Natural killer cell treated with Interleukin-12 subunit alpha and Interleukin-12 subunit beta and Interleukin-15 and Interleukin-18, amount 100 ng/mL, for 72 hours (primary cell): ENCODE measurements around the gene TRABD2B. TPM values are rescaled to one million over a fixed set of nuclear protein-coding genes. Genes with fewer than 3 reads are reported as not detected.
"Not testable (repeated sequence)": the region's sequence is repeated elsewhere in the genome, so short reads cannot be mapped to it uniquely, and the experiment has no call there.

ENCODE experiments used
- ATAC-seq, 2 donors: fragments of 150-1000 bp; cut with Tn5 transposase in 1 of 2; sonication (Bioruptor Pico), chemical (Tn5 transposase) in 1 of 2; 2 replicates each; pipeline ENCODE4 v1.10.0; 2021
- DNase-seq: peaks from one replicate; pipeline ENCODE4 v3.0.0; 2022; ENCODE audit warnings: low spot score
- H3K27ac Mint-ChIP-seq, 2 donors: 1 replicate in 1 of 2; 2 replicates in 1 of 2; pipeline ENCODE4 v1.8.0; 2022; ENCODE audit warnings: mixed read lengths in 2 of 2, mild to moderate bottlenecking in 1 of 2, moderate library complexity in 1 of 2
- H3K27me3 Mint-ChIP-seq, 2 donors: 1 replicate in 1 of 2; 2 replicates in 1 of 2; pipeline ENCODE4 v1.8.0; 2022; ENCODE audit warnings: mixed read lengths in 2 of 2
- H3K36me3 Mint-ChIP-seq: one replicate; pipeline ENCODE4 v1.8.0; 2022; ENCODE audit warnings: mixed read lengths
- H3K4me1 Mint-ChIP-seq, 2 donors: 1 replicate in 1 of 2; 2 replicates in 1 of 2; pipeline ENCODE4 v1.8.0; 2022; ENCODE audit warnings: low read depth in 2 of 2, mixed read lengths in 2 of 2, mild to moderate bottlenecking in 1 of 2
- H3K4me3 Mint-ChIP-seq: one replicate; pipeline ENCODE4 v1.8.0; 2022; ENCODE audit warnings: mixed read lengths
- H3K9me3 Mint-ChIP-seq: 2 replicates; pipeline ENCODE4 v1.8.0; 2022; ENCODE audit warnings: mixed read lengths
- total RNA-seq, 2 donors: library from RNA; stranded (reverse); gene quantifications; one replicate each; pipeline ENCODE4 v1.2.3, GENCODE V29; 2022

TRABD2B gene
- total RNA-seq, 2 donors from 2014 or later = not detected

- DNase-seq, H3K4me1 Mint-ChIP-seq, H3K27ac Mint-ChIP-seq, H3K4me3 Mint-ChIP-seq, H3K36me3 Mint-ChIP-seq, H3K9me3 Mint-ChIP-seq, ATAC-seq: not testable (repeated sequence)
- peaks cover 27 to 28% of the 10 kb centered on the region in 2 donors for H3K27me3 Mint-ChIP-seq
Observed at GRCh38 chr1:47961835-47962234, 35.4 kb downstream of the TRABD2B start.

GRCh38 chr1:47956491-47956890, 40.7 kb downstream of the TRABD2B start:
- not testable (repeated sequence) for H3K27ac Mint-ChIP-seq, ATAC-seq

DNA sequence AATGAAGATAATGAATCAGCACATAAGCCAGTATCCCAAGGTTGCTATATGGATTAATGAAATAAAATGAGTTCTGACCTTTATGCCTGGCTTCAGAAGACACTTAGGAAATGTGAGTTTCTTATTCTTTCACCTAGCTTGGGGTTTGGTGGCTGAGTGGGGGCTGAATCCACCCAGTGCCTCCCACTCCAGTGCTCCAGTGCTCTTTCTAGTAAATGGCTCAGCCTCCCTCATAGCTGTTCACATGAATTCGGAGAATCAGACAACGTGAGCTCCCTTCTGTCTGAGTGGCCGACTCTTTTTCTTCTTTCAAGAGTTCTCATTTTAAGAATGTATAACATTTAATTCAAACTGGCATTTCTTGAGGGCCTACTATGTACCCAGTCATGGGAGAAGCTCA, 43.5 kb downstream of the TRABD2B start:
- H3K27ac Mint-ChIP-seq = no peak overlapping the region
- no peak for DNase-seq
- no peak for ATAC-seq
- no peaks in the 10 kb centered on the region for H3K4me1 Mint-ChIP-seq
- no peak overlapping the region for H3K4me3 Mint-ChIP-seq
- no peaks in the 10 kb centered on the region for H3K36me3 Mint-ChIP-seq
- H3K27me3 Mint-ChIP-seq = peaks cover 17 to 38% of the 10 kb centered on the region in 2 donors
- no peaks in the 10 kb centered on the region for H3K9me3 Mint-ChIP-seq

More at GRCh38 chr1:47956491-47956890, 40.7 kb downstream of the TRABD2B start:
- H3K4me3 Mint-ChIP-seq, H3K4me1 Mint-ChIP-seq, H3K9me3 Mint-ChIP-seq, DNase-seq, H3K36me3 Mint-ChIP-seq: not testable (repeated sequence)
- H3K27me3 Mint-ChIP-seq = peaks cover 30 to 44% of the 10 kb centered on the region in 2 donors

- Mint-ChIP-seq H3K4me1 (no peaks in the 10 kb centered on the region), H3K4me3 (no peak overlapping the region), H3K9me3 (no peaks in the 10 kb centered on the region), H3K27me3 (peaks cover 13 to 35% of the 10 kb centered on the region in 2 donors), H3K27ac (no peak overlapping the region), H3K36me3 (no peaks in the 10 kb centered on the region)
- ATAC-seq (peak; percentile 21 to 62), DNase-seq (no peak)
Observed at GRCh38 chr1:47951545-47952235, 45.5 kb downstream of the TRABD2B start.

DNA sequence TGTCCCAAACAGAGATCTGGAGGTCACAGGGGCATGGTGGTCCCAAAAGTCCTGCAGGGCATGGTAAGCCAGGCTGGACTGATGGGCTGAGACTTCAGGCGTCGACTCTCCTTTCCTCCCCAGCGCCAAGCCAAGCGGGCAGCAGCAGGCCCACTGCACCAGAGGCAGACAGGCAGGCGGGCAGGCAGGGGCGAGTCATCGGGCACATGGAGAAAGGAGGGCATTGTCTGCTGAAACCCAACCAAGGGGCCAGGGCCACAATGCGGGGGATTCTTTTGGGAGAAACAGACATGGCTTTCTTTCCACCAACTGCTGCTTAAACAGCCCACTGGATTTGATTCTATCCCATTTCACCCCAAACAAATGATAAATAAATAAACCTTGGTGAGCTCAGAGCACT, 46.2 kb downstream of the TRABD2B start:
- Mint-ChIP-seq H3K9me3 (no peaks in the 10 kb centered on the region), H3K36me3 (no peaks in the 10 kb centered on the region), H3K4me1 (no peaks in the 10 kb centered on the region), H3K4me3 (no peak overlapping the region), H3K27me3 (peaks cover 13 to 35% of the 10 kb centered on the region in 2 donors), H3K27ac (no peak overlapping the region)
- DNase-seq = no peak
- ATAC-seq = no peak

DNA sequence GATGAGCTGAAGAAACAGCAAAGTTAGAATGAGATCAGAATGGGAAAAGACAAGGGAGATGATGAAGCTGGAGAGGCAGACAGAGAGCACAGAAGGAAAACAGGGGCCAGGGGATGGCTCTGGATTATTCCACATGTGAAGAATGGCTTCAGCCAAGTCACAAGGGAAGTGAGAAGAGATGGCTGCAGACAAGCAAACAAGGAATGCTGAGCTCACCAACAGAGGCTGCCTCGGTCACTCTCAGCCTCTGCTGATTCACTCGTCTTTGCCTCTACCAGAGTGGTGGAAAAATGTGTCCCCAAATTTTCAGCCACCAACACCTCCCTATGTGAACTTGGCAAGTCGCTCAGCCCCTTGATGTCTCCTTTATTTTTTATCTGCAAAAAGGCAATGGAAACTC, 46.7 kb downstream of the TRABD2B start:
- Mint-ChIP-seq H3K4me3 (no peak overlapping the region), H3K36me3 (no peaks in the 10 kb centered on the region), H3K9me3 (no peaks in the 10 kb centered on the region), H3K27ac (no peak overlapping the region), H3K27me3 (peaks cover 13 to 32% of the 10 kb centered on the region in 2 donors), H3K4me1 (no peaks in the 10 kb centered on the region)
- DNase-seq (no peak), ATAC-seq (no peak)

- no peaks in the 10 kb centered on the region for H3K36me3 Mint-ChIP-seq
- H3K27ac Mint-ChIP-seq = no peak overlapping the region
- no peak for DNase-seq
- H3K9me3 Mint-ChIP-seq = no peaks in the 10 kb centered on the region
- no peak overlapping the region for H3K4me3 Mint-ChIP-seq
- H3K4me1 Mint-ChIP-seq = no peaks in the 10 kb centered on the region
- peaks cover 19 to 36% of the 10 kb centered on the region in 2 donors for H3K27me3 Mint-ChIP-seq
- ATAC-seq = no peak
Observed at GRCh38 chr1:47948126-47948525, 49.1 kb downstream of the TRABD2B start.

DNA sequence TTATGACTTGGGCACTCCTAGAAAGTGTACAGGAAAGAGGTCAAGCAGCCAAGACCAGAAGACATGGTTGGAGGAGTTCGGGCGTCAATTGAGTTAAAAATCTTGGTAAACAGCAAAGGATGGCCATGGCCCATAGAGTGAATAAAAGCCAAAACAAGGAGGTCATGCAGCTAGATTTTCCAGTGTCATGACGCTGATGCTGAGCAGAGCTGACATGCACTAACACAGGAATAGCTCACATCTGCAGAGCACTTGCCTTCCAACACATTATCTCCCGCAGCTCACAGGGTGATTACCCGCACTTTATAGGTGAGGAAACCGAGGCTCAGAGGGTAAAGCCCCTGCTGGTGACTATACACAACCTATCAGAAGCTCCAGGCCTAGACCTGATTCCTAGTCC, 49.7 kb downstream of the TRABD2B start:
- H3K36me3 Mint-ChIP-seq = no peaks in the 10 kb centered on the region
- H3K27me3 Mint-ChIP-seq = peaks cover 19 to 36% of the 10 kb centered on the region in 2 donors
- DNase-seq (no peak), ATAC-seq (no peak)
- H3K27ac Mint-ChIP-seq = no peak overlapping the region
- H3K4me3 Mint-ChIP-seq = no peak overlapping the region
- H3K9me3 Mint-ChIP-seq = no peaks in the 10 kb centered on the region
- H3K4me1 Mint-ChIP-seq = no peaks in the 10 kb centered on the region

GRCh38 chr1:47944561-47944960, 52.6 kb downstream of the TRABD2B start:
- H3K9me3 Mint-ChIP-seq = no peaks in the 10 kb centered on the region
- H3K36me3 Mint-ChIP-seq = no peaks in the 10 kb centered on the region
- H3K27ac Mint-ChIP-seq = no peak overlapping the region
- H3K4me3 Mint-ChIP-seq = no peak overlapping the region
- ATAC-seq (no peak), DNase-seq (no peak)
- peaks cover 20 to 30% of the 10 kb centered on the region in 2 donors for H3K27me3 Mint-ChIP-seq
- no peaks in the 10 kb centered on the region for H3K4me1 Mint-ChIP-seq

- ATAC-seq (no peak), DNase-seq (no peak)
- Mint-ChIP-seq H3K9me3 (no peaks in the 10 kb centered on the region), H3K4me1 (no peaks in the 10 kb centered on the region), H3K27me3 (peaks cover 22 to 32% of the 10 kb centered on the region in 2 donors), H3K4me3 (no peak overlapping the region), H3K36me3 (no peaks in the 10 kb centered on the region), H3K27ac (no peak overlapping the region)
Observed at GRCh38 chr1:47942240-47942629, 55.0 kb downstream of the TRABD2B start.

GRCh38 chr1:47941609-47942239, 55.5 kb downstream of the TRABD2B start:
- H3K27me3 Mint-ChIP-seq = peaks cover 21 to 28% of the 10 kb centered on the region in 2 donors
- H3K9me3 Mint-ChIP-seq = no peaks in the 10 kb centered on the region
- DNase-seq (no peak), ATAC-seq (no peak)
- no peak overlapping the region for H3K4me3 Mint-ChIP-seq
- no peak overlapping the region for H3K27ac Mint-ChIP-seq
- H3K4me1 Mint-ChIP-seq = no peaks in the 10 kb centered on the region
- no peaks in the 10 kb centered on the region for H3K36me3 Mint-ChIP-seq

DNA sequence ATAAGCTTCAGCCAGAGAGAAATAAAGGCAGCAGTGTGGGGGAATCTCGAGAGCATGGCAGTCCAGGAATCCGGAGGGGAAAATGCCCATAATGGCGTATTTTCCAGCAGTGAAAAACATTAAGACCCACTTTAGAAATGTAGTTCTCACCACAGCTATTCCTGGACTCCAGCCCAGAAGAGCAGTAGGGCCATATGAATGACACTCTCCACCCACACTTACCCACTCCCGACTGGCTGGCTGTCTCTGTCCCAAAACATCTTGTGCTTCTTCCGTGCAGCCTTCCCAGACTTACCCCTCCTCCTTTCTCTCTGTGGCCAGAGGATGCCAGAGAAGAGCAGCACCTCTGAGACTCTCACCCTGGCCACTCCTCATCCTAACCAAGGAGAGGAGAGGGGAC, 56.4 kb downstream of the TRABD2B start:
- Mint-ChIP-seq H3K27me3 (peaks cover 21 to 28% of the 10 kb centered on the region in 2 donors), H3K36me3 (no peaks in the 10 kb centered on the region), H3K4me3 (no peak overlapping the region), H3K4me1 (no peaks in the 10 kb centered on the region), H3K9me3 (no peaks in the 10 kb centered on the region), H3K27ac (no peak overlapping the region)
- ATAC-seq (no peak), DNase-seq (no peak)

- no peaks in the 10 kb centered on the region for H3K9me3 Mint-ChIP-seq
- ATAC-seq (no peak), DNase-seq (no peak)
- no peak overlapping the region for H3K27ac Mint-ChIP-seq
- no peak overlapping the region for H3K4me3 Mint-ChIP-seq
- H3K27me3 Mint-ChIP-seq = peaks cover 21 to 28% of the 10 kb centered on the region in 2 donors
- H3K4me1 Mint-ChIP-seq = no peaks in the 10 kb centered on the region
- H3K36me3 Mint-ChIP-seq = no peaks in the 10 kb centered on the region
Observed at GRCh38 chr1:47940326-47940725, 56.9 kb downstream of the TRABD2B start.

- H3K4me3 Mint-ChIP-seq = no peak overlapping the region
- no peaks in the 10 kb centered on the region for H3K36me3 Mint-ChIP-seq
- H3K4me1 Mint-ChIP-seq = no peaks in the 10 kb centered on the region
- DNase-seq (no peak), ATAC-seq (no peak)
- H3K9me3 Mint-ChIP-seq = no peaks in the 10 kb centered on the region
- no peak overlapping the region for H3K27ac Mint-ChIP-seq
- peaks cover 12 to 17% of the 10 kb centered on the region in 2 donors for H3K27me3 Mint-ChIP-seq
Observed at GRCh38 chr1:47938520-47938919, 58.7 kb downstream of the TRABD2B start.
